Caco-2 (cell line): ENCODE measurements around the gene SLC9A2. TPM values are rescaled to one million over a fixed set of nuclear protein-coding genes. Genes with fewer than 3 reads are reported as not detected.

Source experiments
- BruUV-seq: library from RNA; stranded (reverse); fragments of 400-500 nt; replicated peaks from 2 replicates; lab custom pipeline; 2021; lab: Mats Ljungman, UMichigan
- CTCF ChIA-PET: fragments of 300-600 bp; sonication (Branson Sonifier 250); formaldehyde crosslinking; loops from one replicate; lab custom pipeline; 2022; ENCODE audit warnings: antibody characterized with exemption; lab: Charles Lee
- POLR2A ChIA-PET: fragments of 300-600 bp; sonication (Branson Sonifier 250); formaldehyde crosslinking; loops from one replicate; lab custom pipeline; 2022; ENCODE audit warnings: antibody characterized with exemption; lab: Charles Lee
- DNase-seq, 2 experiments: peaks; one replicate each; pipeline versions ENCODE4 v3.0.0 to v3.0.0-alpha.2; 2020 to 2022
- H3K27me3 ChIP-seq: replicated peaks from 2 replicates; pipeline ENCODE4 v1.6.0; 2011; ENCODE audit warnings: low read length; ENCODE audit not compliant: control insufficient read depth, insufficient read depth
- H3K36me3 ChIP-seq: 2 replicates; pipeline ENCODE4 v1.5.1; 2011; ENCODE audit warnings: low read length; ENCODE audit not compliant: control insufficient read depth, insufficient read depth
- H3K4me1 ChIP-seq: fragments of 250-450 bp; sonication (Bioruptor Pico); 2 replicates; pipeline ENCODE4 v1.5.1; 2020; ENCODE audit warnings: mild to moderate bottlenecking
- H3K4me3 ChIP-seq: 2 replicates; pipeline ENCODE4 v1.5.1; 2011; ENCODE audit warnings: low read depth, mild to moderate bottlenecking, control low read depth, low read length
- H3K9me3 ChIP-seq: fragments of 250-450 bp; sonication (Bioruptor Pico); 2 replicates; pipeline ENCODE4 v1.5.1; 2020; ENCODE audit warnings: mild to moderate bottlenecking, moderate library complexity
- H3K27ac Mint-ChIP-seq: one replicate; pipeline ENCODE4 v1.8.0; 2022; ENCODE audit warnings: mixed read lengths; ENCODE audit not compliant: unreplicated experiment
- H3K27me3 Mint-ChIP-seq: one replicate; pipeline ENCODE4 v1.8.0; 2022; ENCODE audit warnings: mixed read lengths; ENCODE audit not compliant: insufficient read depth, unreplicated experiment
- H3K36me3 Mint-ChIP-seq: one replicate; pipeline ENCODE4 v1.8.0; 2022; ENCODE audit warnings: mild to moderate bottlenecking, mixed read lengths; ENCODE audit not compliant: insufficient read depth, unreplicated experiment
- H3K4me1 Mint-ChIP-seq: one replicate; pipeline ENCODE4 v1.8.0; 2022; ENCODE audit warnings: low read depth, mixed read lengths; ENCODE audit not compliant: unreplicated experiment
- H3K4me3 Mint-ChIP-seq: one replicate; pipeline ENCODE4 v1.8.0; 2022; ENCODE audit warnings: mild to moderate bottlenecking, moderate library complexity, mixed read lengths; ENCODE audit not compliant: unreplicated experiment
- H3K9me3 Mint-ChIP-seq: one replicate; pipeline ENCODE4 v1.8.0; 2022; ENCODE audit warnings: mixed read lengths; ENCODE audit not compliant: unreplicated experiment
- intact Hi-C: fragments of 100-400 bp; cut with micrococcal nuclease; formaldehyde crosslinking; loops from one replicate; pipeline ENCODE4 v1.10.0; 2022; ENCODE audit not compliant: unreplicated experiment
- total RNA-seq: library from RNA; stranded (reverse); gene quantifications from 2 replicates; pipeline ENCODE4 v1.2.3, GENCODE V29; 2022
- TF ChIP-seq, protein P1 (sequence below), 2 experiments: fragments of 200-600 bp in 1 of 2; IDR thresholded peaks; 1 replicate in 1 of 2; 2 replicates in 1 of 2; pipeline versions ENCODE4 v1.5.1 to v1.8.0; 2011 to 2022; ENCODE audit warnings: antibody characterized with exemption in 1 of 2, control low read depth in 1 of 2, inconsistent platforms in 1 of 2, low read depth in 1 of 2, low read length in 1 of 2, mild to moderate bottlenecking in 1 of 2, moderate library complexity in 1 of 2; ENCODE audit not compliant: insufficient read depth in 1 of 2, severe bottlenecking in 1 of 2, unreplicated experiment in 1 of 2

The SLC9A2 gene
- total RNA-seq, 1 experiment from 2014 or later, result 14.4 TPM

DNA sequence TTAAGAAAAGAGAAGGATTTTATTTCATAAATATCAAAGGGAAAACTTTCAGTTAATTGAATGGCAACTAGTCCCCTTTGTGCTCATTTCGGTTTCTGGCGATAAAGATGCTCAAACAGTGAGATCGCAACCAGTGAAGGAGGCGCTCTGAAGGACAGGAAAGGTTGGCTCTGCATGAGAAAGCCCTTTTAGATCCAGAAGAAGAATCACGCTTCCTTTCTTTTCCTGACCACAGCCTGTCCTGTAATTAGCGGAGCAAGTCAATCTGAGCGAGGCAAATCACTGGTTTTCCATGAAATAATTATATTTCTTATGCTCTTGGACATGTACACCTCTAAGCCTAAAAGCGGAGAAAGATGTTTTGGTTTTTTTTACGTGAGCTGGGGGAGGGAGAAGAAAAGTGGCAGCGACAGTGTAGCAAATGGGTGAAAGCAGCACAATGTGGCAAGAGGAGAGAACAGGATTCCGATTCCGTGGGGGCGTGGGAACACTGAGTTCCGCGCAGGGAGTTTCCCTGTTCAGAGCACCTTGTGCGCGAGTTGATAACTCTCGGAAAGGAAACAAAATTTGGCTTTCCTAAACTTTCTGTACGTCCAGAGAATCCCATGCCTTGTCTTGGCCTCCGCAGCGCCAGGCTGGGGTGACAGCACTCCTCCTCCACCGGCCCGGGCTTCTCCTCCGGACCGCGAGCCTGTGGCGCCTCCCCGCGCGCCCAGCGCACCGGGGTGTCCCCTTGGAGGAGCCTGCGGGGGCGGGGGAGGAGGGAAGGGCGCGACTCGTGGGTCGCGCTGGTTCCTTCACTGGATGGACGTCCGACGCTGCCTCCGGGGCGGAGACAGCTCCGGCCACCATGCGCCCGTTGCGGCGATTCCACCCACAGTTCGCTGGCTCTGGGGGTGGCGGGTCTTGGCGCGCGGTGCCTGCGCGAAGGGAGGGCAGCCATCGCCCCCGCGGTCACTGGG, 620 bp upstream of the SLC9A2 start:
- CTCF ChIA-PET, result interaction anchor here (0.6 to 3.7 kb wide), 2 partner anchors 33 kb away, joined by 4 to 105 read pairs; no protein-coding TSS in a partner anchor
- H3K27ac Mint-ChIP-seq, result peak overlapping the region; percentile 61
- peak overlapping the region; percentile 55 for H3K4me3 ChIP-seq
- TF ChIP-seq, protein P1, sequence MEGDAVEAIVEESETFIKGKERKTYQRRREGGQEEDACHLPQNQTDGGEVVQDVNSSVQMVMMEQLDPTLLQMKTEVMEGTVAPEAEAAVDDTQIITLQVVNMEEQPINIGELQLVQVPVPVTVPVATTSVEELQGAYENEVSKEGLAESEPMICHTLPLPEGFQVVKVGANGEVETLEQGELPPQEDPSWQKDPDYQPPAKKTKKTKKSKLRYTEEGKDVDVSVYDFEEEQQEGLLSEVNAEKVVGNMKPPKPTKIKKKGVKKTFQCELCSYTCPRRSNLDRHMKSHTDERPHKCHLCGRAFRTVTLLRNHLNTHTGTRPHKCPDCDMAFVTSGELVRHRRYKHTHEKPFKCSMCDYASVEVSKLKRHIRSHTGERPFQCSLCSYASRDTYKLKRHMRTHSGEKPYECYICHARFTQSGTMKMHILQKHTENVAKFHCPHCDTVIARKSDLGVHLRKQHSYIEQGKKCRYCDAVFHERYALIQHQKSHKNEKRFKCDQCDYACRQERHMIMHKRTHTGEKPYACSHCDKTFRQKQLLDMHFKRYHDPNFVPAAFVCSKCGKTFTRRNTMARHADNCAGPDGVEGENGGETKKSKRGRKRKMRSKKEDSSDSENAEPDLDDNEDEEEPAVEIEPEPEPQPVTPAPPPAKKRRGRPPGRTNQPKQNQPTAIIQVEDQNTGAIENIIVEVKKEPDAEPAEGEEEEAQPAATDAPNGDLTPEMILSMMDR (IDR thresholded peaks at IDR 0.05; ENCODE audit: insufficient read depth in 1 of 2, low read depth in 1 of 2, low read length in 1 of 2, severe bottlenecking in 1 of 2, unreplicated experiment in 1 of 2), result no peak
- H3K9me3 ChIP-seq, result no peaks in the 10 kb centered on the region
- peaks cover 17% of the 10 kb centered on the region for H3K4me1 Mint-ChIP-seq
- no peaks in the 10 kb centered on the region for H3K27me3 ChIP-seq
- no peaks in the 10 kb centered on the region for H3K36me3 Mint-ChIP-seq
- peak overlapping the region; percentile 89 for H3K4me3 Mint-ChIP-seq
- intact Hi-C loops, result loop anchor here (1.0 to 2.0 kb wide), 2 partner anchors 14 to 85 kb away; no protein-coding TSS in a partner anchor
- no peaks in the 10 kb centered on the region for H3K9me3 Mint-ChIP-seq
- BruUV-seq, result TSS peak; percentile 66
- POLR2A ChIA-PET, result interaction anchor here (1.0 kb wide), 1 partner anchor 33 kb away, joined by 6 read pairs; no protein-coding TSS in a partner anchor
- H3K36me3 ChIP-seq, result no peaks in the 10 kb centered on the region
- H3K4me1 ChIP-seq, result peaks cover 26% of the 10 kb centered on the region
- peak; percentile 80 to 81 for DNase-seq
- H3K27me3 Mint-ChIP-seq, result no peaks in the 10 kb centered on the region

DNA sequence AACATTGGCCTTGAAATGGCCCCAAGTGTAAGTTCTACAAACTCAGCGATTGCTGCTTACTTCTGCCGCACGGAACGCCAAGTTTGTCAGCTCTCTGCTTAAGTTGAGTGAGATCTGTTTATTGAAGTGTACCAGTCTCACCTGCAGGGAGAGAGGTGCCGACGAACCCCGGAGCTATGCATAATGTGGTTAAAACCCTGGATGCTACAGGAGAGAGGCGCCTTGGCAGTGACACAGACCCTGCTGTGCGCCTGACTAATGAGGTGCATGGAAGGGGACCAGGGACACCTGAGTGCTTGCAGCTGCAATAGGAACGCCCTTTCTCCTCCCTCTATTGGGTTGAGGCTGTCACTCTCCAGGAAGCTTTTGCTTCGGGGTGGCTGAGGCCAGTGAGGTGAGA, 979 bp downstream of the SLC9A2 start:
- no TSS peak for BruUV-seq
- TF ChIP-seq, protein P1 (IDR thresholded peaks at IDR 0.05; ENCODE audit: insufficient read depth in 1 of 2, low read depth in 1 of 2, low read length in 1 of 2, severe bottlenecking in 1 of 2, unreplicated experiment in 1 of 2), result no peak
- peak; percentile 50 to 51 for DNase-seq
- Histone ChIP-seq H3K9me3 (no peaks in the 10 kb centered on the region), H3K4me1 (peaks cover 17% of the 10 kb centered on the region), H3K36me3 (no peaks in the 10 kb centered on the region), H3K4me3 (peak overlapping the region; percentile 55), H3K27me3 (no peaks in the 10 kb centered on the region)
- CTCF ChIA-PET, result interaction anchor here (0.6 to 1.2 kb wide), 3 partner anchors 17 to 149 kb away, joined by 3 to 5 read pairs (median 4); no protein-coding TSS in a partner anchor
- Mint-ChIP-seq H3K36me3 (no peaks in the 10 kb centered on the region), H3K4me3 (peak overlapping the region; percentile 88), H3K27me3 (no peaks in the 10 kb centered on the region), H3K4me1 (peaks cover 16% of the 10 kb centered on the region), H3K9me3 (no peaks in the 10 kb centered on the region), H3K27ac (peak overlapping the region; percentile 72)
- POLR2A ChIA-PET, result no interaction called here
- intact Hi-C loops, result loop anchor here (5.0 kb wide), 1 partner anchor 42 kb away; no protein-coding TSS in a partner anchor

DNA sequence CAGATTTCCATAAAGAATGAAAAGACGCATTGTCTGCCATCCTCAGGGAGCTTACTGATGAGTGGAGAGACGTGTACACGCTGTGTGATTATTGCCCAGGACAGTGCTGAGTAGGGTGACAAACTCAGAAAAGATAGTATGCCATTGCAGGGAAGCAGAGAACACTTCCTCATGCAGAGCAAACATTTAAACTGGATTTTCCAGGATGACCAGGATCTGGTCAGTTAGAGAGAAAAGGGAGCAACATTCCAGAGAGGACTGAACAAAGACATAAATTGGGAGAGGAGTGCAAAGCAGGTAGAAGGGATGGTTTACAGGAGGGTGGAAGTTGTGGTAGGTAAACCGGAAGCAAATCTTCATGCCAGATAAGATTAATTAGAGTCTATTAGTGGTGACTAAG, 2.3 kb downstream of the SLC9A2 start:
- H3K27ac Mint-ChIP-seq, result peak overlapping the region; percentile 1

More for the DNA sequence above, 2.3 kb downstream of the SLC9A2 start:
- CTCF ChIA-PET, result no interaction called here
- POLR2A ChIA-PET, result no interaction called here
- intact Hi-C loops, result loop anchor here (5.0 kb wide), 1 partner anchor 41 kb away; no protein-coding TSS in a partner anchor
- peaks cover 17% of the 10 kb centered on the region for H3K4me1 ChIP-seq
- no peaks in the 10 kb centered on the region for H3K27me3 ChIP-seq
- H3K36me3 ChIP-seq, result no peaks in the 10 kb centered on the region
- TF ChIP-seq, protein P1 (IDR thresholded peaks at IDR 0.05; ENCODE audit: insufficient read depth in 1 of 2, low read depth in 1 of 2, low read length in 1 of 2, severe bottlenecking in 1 of 2, unreplicated experiment in 1 of 2), result no peak
- no peak overlapping the region for H3K4me3 ChIP-seq
- H3K27me3 Mint-ChIP-seq, result no peaks in the 10 kb centered on the region
- peak overlapping the region; percentile 43 for H3K4me3 Mint-ChIP-seq
- DNase-seq, result peak in 1 of 2 experiments; percentile 44
- no peaks in the 10 kb centered on the region for H3K9me3 ChIP-seq
- TSS peak; percentile 16 for BruUV-seq
- H3K36me3 Mint-ChIP-seq, result no peaks in the 10 kb centered on the region
- H3K9me3 Mint-ChIP-seq, result no peaks in the 10 kb centered on the region
- H3K4me1 Mint-ChIP-seq, result peaks cover 16% of the 10 kb centered on the region
